IPS-15b (cell line): ENCODE data around the gene PABPC1L.

ENCODE experiments used
- H3K27me3 ChIP-seq: one replicate; pipeline ENCODE4 v1.6.1; 2013; ENCODE audit warnings: low read length; ENCODE audit not compliant: control insufficient read depth, insufficient read depth
- H3K36me3 ChIP-seq: one replicate; pipeline ENCODE4 v1.6.1; 2013; ENCODE audit warnings: low read length; ENCODE audit not compliant: control insufficient read depth, insufficient read depth
- H3K4me1 ChIP-seq: one replicate; pipeline ENCODE4 v1.6.1; 2013; ENCODE audit warnings: mild to moderate bottlenecking, low read length; ENCODE audit not compliant: control insufficient read depth, insufficient read depth
- H3K4me3 ChIP-seq: one replicate; pipeline ENCODE4 v1.5.1; 2013; ENCODE audit warnings: low read depth, low read length
- H3K9ac ChIP-seq: one replicate; pipeline ENCODE4 v1.6.1; 2013; ENCODE audit warnings: low read depth, mild to moderate bottlenecking, low read length
- H3K9me3 ChIP-seq: one replicate; pipeline ENCODE4 v1.6.1; 2013; ENCODE audit warnings: mild to moderate bottlenecking, low read length; ENCODE audit not compliant: control insufficient read depth, insufficient read depth

The PABPC1L gene

GRCh38 chr20:44946271-44946852, 36.5 kb downstream of the PABPC1L start:
- H3K9me3 ChIP-seq = no peaks in the 10 kb centered on the region
- H3K36me3 ChIP-seq = peaks cover 13% of the 10 kb centered on the region
- H3K4me3 ChIP-seq = no peak overlapping the region
- H3K9ac ChIP-seq = no peak overlapping the region
- H3K27me3 ChIP-seq = no peaks in the 10 kb centered on the region
- no peaks in the 10 kb centered on the region for H3K4me1 ChIP-seq

GRCh38 chr20:44948107-44948506, 38.2 kb downstream of the PABPC1L start:
- no peaks in the 10 kb centered on the region for H3K9me3 ChIP-seq
- no peaks in the 10 kb centered on the region for H3K27me3 ChIP-seq
- H3K9ac ChIP-seq = no peak overlapping the region
- H3K4me3 ChIP-seq = no peak overlapping the region
- no peaks in the 10 kb centered on the region for H3K4me1 ChIP-seq
- H3K36me3 ChIP-seq = peaks cover 10% of the 10 kb centered on the region

- no peak overlapping the region for H3K9ac ChIP-seq
- peaks cover 8% of the 10 kb centered on the region for H3K36me3 ChIP-seq
- H3K27me3 ChIP-seq = no peaks in the 10 kb centered on the region
- H3K9me3 ChIP-seq = no peaks in the 10 kb centered on the region
- no peak overlapping the region for H3K4me3 ChIP-seq
- H3K4me1 ChIP-seq = no peaks in the 10 kb centered on the region
These were observed 38.7 kb downstream of the PABPC1L start for GRCh38 chr20:44948513-44948912.

- Histone ChIP-seq H3K27me3 (no peaks in the 10 kb centered on the region), H3K4me3 (no peak overlapping the region), H3K36me3 (peaks cover 9% of the 10 kb centered on the region), H3K9me3 (no peaks in the 10 kb centered on the region), H3K9ac (no peak overlapping the region), H3K4me1 (no peaks in the 10 kb centered on the region)
These were observed 40.5 kb downstream of the PABPC1L start for GRCh38 chr20:44950368-44950767.

GRCh38 chr20:44952731-44953130, 42.9 kb downstream of the PABPC1L start:
- Histone ChIP-seq H3K4me1 (no peaks in the 10 kb centered on the region), H3K36me3 (peaks cover 12% of the 10 kb centered on the region), H3K9ac (no peak overlapping the region), H3K4me3 (no peak overlapping the region), H3K27me3 (no peaks in the 10 kb centered on the region), H3K9me3 (no peaks in the 10 kb centered on the region)

- Histone ChIP-seq H3K36me3 (peaks cover 12% of the 10 kb centered on the region), H3K27me3 (peaks cover 4% of the 10 kb centered on the region), H3K9ac (no peak overlapping the region), H3K9me3 (no peaks in the 10 kb centered on the region), H3K4me1 (peaks cover 3% of the 10 kb centered on the region), H3K4me3 (no peak overlapping the region)
These were observed 44.4 kb downstream of the PABPC1L start for GRCh38 chr20:44954211-44954610.

- H3K9ac ChIP-seq = no peak overlapping the region
- H3K4me1 ChIP-seq = peaks cover 7% of the 10 kb centered on the region
- peaks cover 7% of the 10 kb centered on the region for H3K27me3 ChIP-seq
- peaks cover 12% of the 10 kb centered on the region for H3K36me3 ChIP-seq
- H3K9me3 ChIP-seq = no peaks in the 10 kb centered on the region
- no peak overlapping the region for H3K4me3 ChIP-seq
These were observed 45.4 kb downstream of the PABPC1L start for GRCh38 chr20:44955270-44955669.

- Histone ChIP-seq H3K27me3 (peaks cover 17% of the 10 kb centered on the region), H3K4me3 (no peak overlapping the region), H3K4me1 (peaks cover 9% of the 10 kb centered on the region), H3K9me3 (no peaks in the 10 kb centered on the region), H3K9ac (no peak overlapping the region), H3K36me3 (peaks cover 8% of the 10 kb centered on the region)
These were observed 46.5 kb downstream of the PABPC1L start for GRCh38 chr20:44956410-44956809.

- no peaks in the 10 kb centered on the region for H3K9me3 ChIP-seq
- H3K36me3 ChIP-seq = peaks cover 3% of the 10 kb centered on the region
- no peak overlapping the region for H3K4me3 ChIP-seq
- H3K4me1 ChIP-seq = peaks cover 9% of the 10 kb centered on the region
- H3K9ac ChIP-seq = no peak overlapping the region
- H3K27me3 ChIP-seq = peaks cover 32% of the 10 kb centered on the region
These were observed 48.4 kb downstream of the PABPC1L start for GRCh38 chr20:44958276-44958675.

- peaks cover 41% of the 10 kb centered on the region for H3K27me3 ChIP-seq
- H3K4me1 ChIP-seq = peaks cover 9% of the 10 kb centered on the region
- H3K36me3 ChIP-seq = peaks cover 3% of the 10 kb centered on the region
- peak overlapping the region; percentile 49 for H3K9ac ChIP-seq
- H3K9me3 ChIP-seq = no peaks in the 10 kb centered on the region
- peak overlapping the region; percentile 63 for H3K4me3 ChIP-seq
These were observed 49.3 kb downstream of the PABPC1L start for GRCh38 chr20:44959082-44959637.

- Histone ChIP-seq H3K4me3 (peak overlapping the region; percentile 63), H3K9ac (peak overlapping the region; percentile 49), H3K36me3 (peaks cover 3% of the 10 kb centered on the region), H3K4me1 (peaks cover 9% of the 10 kb centered on the region), H3K27me3 (peaks cover 46% of the 10 kb centered on the region), H3K9me3 (no peaks in the 10 kb centered on the region)
These were observed 49.8 kb downstream of the PABPC1L start for GRCh38 chr20:44959638-44960102.

GRCh38 chr20:44960103-44960852, 50.4 kb downstream of the PABPC1L start, which contains the start of gene TOMM34:
TSS of gene TOMM34 (minus strand) at chr20:44960397. CDS start at chr20:44960333, 64 bp downstream.
- H3K36me3 ChIP-seq = peaks cover 3% of the 10 kb centered on the region
- H3K27me3 ChIP-seq = peaks cover 52% of the 10 kb centered on the region
- H3K9ac ChIP-seq = peak within 1 kb of the TSS; percentile 49
- no peaks in the 10 kb centered on the region for H3K9me3 ChIP-seq
- H3K4me3 ChIP-seq = peak within 1 kb of the TSS; percentile 63
- H3K4me1 ChIP-seq = peaks cover 9% of the 10 kb centered on the region
